Measurements from ENCODE around the gene SOS1. TPM values are rescaled to one million over a fixed set of nuclear protein-coding genes. Genes with fewer than 3 reads are reported as not detected.

SOS1 gene
- total and polyA plus RNA-seq, 2 donors from 2014 or later, result 5.5 to 33.4 TPM

DNA sequence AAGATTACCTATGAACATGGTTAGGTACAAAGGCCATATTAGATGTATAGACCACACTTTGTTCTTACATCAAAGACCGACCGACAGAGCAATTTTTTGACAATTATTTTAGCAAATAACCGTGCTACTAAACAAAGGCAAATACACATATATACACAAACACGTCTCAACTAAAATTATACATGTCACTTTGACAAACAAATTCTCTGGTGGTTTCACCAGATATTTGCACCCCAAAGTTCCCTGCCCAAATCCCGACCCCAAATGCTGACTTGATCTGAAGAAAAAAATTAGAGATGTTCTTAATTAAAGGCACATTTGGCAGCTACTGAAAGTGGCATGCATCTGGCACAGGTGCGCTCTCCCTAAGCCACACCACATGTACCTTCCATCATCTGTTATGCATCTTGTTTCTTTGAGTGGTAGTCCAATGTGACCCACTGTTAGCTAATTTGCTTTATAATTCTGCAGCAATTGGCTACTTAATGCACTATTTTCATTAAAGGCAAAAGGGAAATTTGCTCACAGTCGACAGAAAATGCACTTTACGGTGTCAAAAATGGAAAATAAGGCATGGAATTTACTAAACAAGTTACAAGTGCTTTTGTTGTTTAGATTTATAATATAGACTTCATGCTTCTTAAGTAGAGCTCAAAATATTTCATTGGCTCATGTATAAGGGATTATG is 139.0 kb downstream of the SOS1 start:
- Histone ChIP-seq H3K27ac (ENCODE audit: low read depth in 2 of 2, low read length in 2 of 2) (no peak overlapping the region), H3K9me3 (ENCODE audit: control insufficient read depth in 2 of 3, insufficient read depth in 1 of 3, low read length in 3 of 3) (no peaks in the 10 kb centered on the region), H3K4me1 (ENCODE audit: control insufficient read depth in 2 of 3, insufficient read depth in 2 of 3, low read depth in 1 of 3, low read length in 3 of 3) (no peaks in the 10 kb centered on the region), H3K27me3 (ENCODE audit: control insufficient read depth, insufficient read depth, low read length) (no peaks in the 10 kb centered on the region), H3K4me3 (ENCODE audit: low read length in 3 of 3) (no peak overlapping the region), H3K36me3 (ENCODE audit: control insufficient read depth in 2 of 3, insufficient read depth in 3 of 3, low read length in 3 of 3) (peaks cover 2 to 7% (median 7%) of the 10 kb centered on the region in 3 donors), H3K9ac (ENCODE audit: low read length in 3 of 3) (no peak overlapping the region)
- FAIRE-seq, result no peak
- intact Hi-C loops (cut with DNase I), result no loop called here
- TF ChIP-seq CTCF (IDR thresholded peaks at IDR 0.05; ENCODE audit: borderline replicate concordance, extremely low read depth, insufficient read depth), result no peak
- DNase-seq, result no peak

DNA sequence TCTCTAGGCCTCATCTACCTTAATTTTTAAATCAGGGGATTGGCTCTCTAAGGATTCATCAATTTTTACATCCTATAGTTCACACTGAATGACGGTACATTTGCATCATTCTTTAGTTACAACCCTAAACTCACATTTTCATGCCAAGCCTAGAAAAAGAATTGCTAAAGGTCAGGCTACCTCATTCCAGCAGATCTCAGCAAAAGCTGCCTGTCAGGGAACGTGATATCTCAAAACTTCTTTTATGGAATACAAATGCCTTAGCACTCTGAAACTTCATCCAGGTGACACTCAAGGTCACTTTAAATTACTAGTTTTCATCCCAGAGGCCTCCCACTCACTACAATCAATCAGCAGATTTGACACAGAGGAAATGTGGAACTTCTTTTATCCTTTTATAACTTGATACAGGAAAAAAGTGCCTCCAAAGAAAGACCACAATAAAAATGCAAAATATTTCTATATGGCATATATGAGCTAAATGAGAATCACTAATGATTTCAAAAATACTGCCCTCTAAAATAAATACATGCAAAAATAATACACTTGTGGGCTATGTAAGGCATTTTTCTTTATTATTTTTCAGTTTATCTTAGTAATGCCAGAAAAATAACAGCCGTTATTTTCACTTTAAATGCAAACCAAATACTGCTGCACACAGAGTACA is 139.7 kb downstream of the SOS1 start:
- Histone ChIP-seq H3K9ac (ENCODE audit: low read length in 3 of 3) (no peak overlapping the region), H3K27me3 (ENCODE audit: control insufficient read depth, insufficient read depth, low read length) (no peaks in the 10 kb centered on the region), H3K4me3 (ENCODE audit: low read length in 3 of 3) (no peak overlapping the region), H3K9me3 (ENCODE audit: control insufficient read depth in 2 of 3, insufficient read depth in 1 of 3, low read length in 3 of 3) (no peaks in the 10 kb centered on the region), H3K4me1 (ENCODE audit: control insufficient read depth in 2 of 3, insufficient read depth in 2 of 3, low read depth in 1 of 3, low read length in 3 of 3) (no peaks in the 10 kb centered on the region), H3K36me3 (ENCODE audit: control insufficient read depth in 2 of 3, insufficient read depth in 3 of 3, low read length in 3 of 3) (peaks cover 2 to 7% (median 7%) of the 10 kb centered on the region in 3 donors), H3K27ac (ENCODE audit: low read depth in 2 of 2, low read length in 2 of 2) (no peak overlapping the region)
- DNase-seq, result peak in 2 of 5 donors; percentile 34 to 43
- TF ChIP-seq CTCF (IDR thresholded peaks at IDR 0.05; ENCODE audit: borderline replicate concordance, extremely low read depth, insufficient read depth), result no peak
- intact Hi-C loops (cut with DNase I), result no loop called here
- no peak for FAIRE-seq

DNA sequence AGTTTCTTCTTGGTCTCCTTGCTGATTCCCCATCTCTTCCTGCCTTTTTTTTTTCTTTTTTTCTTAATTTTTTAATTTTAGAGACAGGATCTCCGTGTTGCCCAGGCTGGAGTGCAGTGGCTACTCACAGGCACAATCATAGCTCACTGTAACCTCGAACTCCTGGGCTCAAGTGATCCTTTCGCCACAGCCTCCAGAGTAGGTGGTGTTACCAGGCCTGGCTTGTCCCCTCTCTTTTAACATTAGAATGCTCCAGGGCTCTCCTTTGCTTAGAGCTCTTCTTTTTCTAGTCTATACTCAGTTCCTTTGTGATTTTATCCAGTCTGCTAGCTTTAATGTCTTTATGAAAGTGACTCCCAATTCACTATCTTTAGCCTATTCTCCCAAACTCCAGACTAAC is 141.9 kb downstream of the SOS1 start:
- Histone ChIP-seq H3K9ac (ENCODE audit: low read length in 3 of 3) (no peak overlapping the region), H3K27ac (ENCODE audit: low read depth in 2 of 2, low read length in 2 of 2) (no peak overlapping the region), H3K36me3 (ENCODE audit: control insufficient read depth in 2 of 3, insufficient read depth in 3 of 3, low read length in 3 of 3) (no peaks in the 10 kb centered on the region), H3K27me3 (ENCODE audit: control insufficient read depth, insufficient read depth, low read length) (no peaks in the 10 kb centered on the region), H3K4me3 (ENCODE audit: low read length in 3 of 3) (no peak overlapping the region), H3K9me3 (ENCODE audit: control insufficient read depth in 2 of 3, insufficient read depth in 1 of 3, low read length in 3 of 3) (no peaks in the 10 kb centered on the region), H3K4me1 (ENCODE audit: control insufficient read depth in 2 of 3, insufficient read depth in 2 of 3, low read depth in 1 of 3, low read length in 3 of 3) (no peaks in the 10 kb centered on the region)
- DNase-seq (no peak), FAIRE-seq (no peak)
- intact Hi-C loops (cut with DNase I), result no loop called here
- no peak for TF ChIP-seq CTCF (IDR thresholded peaks at IDR 0.05; ENCODE audit: borderline replicate concordance, extremely low read depth, insufficient read depth)
